ENCODE results near the gene OR10X1. TPM values are rescaled to one million over a fixed set of nuclear protein-coding genes. Genes with fewer than 3 reads are reported as not detected.

Gene OR10X1
- total and polyA plus RNA-seq, 4 donors = not detected

DNA sequence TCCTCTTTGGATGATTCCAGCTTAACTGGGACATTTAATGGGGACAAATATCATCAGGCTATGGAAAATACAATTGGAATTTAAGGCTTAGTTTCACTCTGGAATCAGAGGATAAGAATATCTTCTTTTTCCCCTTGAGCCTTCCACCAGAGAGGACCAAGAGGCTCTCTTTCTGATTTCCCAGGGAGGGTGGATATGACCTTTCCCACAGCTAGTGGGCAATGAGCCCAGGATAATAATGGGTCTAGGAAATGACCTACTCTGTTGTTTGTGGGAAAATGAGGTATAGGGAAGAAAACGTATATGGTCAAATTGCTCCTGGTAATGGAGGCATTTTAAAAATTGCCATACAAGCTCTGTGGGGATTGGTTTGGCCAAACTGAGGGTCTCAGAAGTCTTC is 27.4 kb downstream of the OR10X1 start:
- Histone ChIP-seq H3K27ac (ENCODE audit: low read depth in 1 of 2, low read length in 2 of 2) (no peak overlapping the region), H3K4me1 (ENCODE audit: control insufficient read depth in 4 of 4, insufficient read depth in 4 of 4, low read length in 3 of 4) (no peaks in the 10 kb centered on the region), H3K27me3 (ENCODE audit: control insufficient read depth in 4 of 4, insufficient read depth in 4 of 4, low read length in 3 of 4) (peaks cover 0 to 2% (median under 1%) of the 10 kb centered on the region in 4 donors), H3K36me3 (ENCODE audit: control insufficient read depth in 4 of 4, insufficient read depth in 3 of 4, low read depth in 1 of 4, low read length in 3 of 4) (no peaks in the 10 kb centered on the region), H3K9ac (ENCODE audit: low read depth in 1 of 2, low read length in 2 of 2) (no peak overlapping the region), H3K9me3 (ENCODE audit: control insufficient read depth in 4 of 4, low read length in 3 of 4) (no peaks in the 10 kb centered on the region), H3K4me3 (ENCODE audit: low read depth in 1 of 3, low read length in 3 of 3) (no peak overlapping the region)
- no peak for DNase-seq (ENCODE audit: low spot score)
- 67% methylated on average over 1 of the region's 1 CpG for WGBS
- no peak for TF ChIP-seq JUND (IDR thresholded peaks at IDR 0.05)
- no peak for TF ChIP-seq SP1 (IDR thresholded peaks at IDR 0.05)
- no peak for TF ChIP-seq NR2F2 (IDR thresholded peaks at IDR 0.05)
- TF ChIP-seq GABPA (IDR thresholded peaks at IDR 0.05 in 1 of 2, conservative IDR thresholded peaks at IDR 0.05 in 1 of 2) = no peak
- TF ChIP-seq, protein P1, sequence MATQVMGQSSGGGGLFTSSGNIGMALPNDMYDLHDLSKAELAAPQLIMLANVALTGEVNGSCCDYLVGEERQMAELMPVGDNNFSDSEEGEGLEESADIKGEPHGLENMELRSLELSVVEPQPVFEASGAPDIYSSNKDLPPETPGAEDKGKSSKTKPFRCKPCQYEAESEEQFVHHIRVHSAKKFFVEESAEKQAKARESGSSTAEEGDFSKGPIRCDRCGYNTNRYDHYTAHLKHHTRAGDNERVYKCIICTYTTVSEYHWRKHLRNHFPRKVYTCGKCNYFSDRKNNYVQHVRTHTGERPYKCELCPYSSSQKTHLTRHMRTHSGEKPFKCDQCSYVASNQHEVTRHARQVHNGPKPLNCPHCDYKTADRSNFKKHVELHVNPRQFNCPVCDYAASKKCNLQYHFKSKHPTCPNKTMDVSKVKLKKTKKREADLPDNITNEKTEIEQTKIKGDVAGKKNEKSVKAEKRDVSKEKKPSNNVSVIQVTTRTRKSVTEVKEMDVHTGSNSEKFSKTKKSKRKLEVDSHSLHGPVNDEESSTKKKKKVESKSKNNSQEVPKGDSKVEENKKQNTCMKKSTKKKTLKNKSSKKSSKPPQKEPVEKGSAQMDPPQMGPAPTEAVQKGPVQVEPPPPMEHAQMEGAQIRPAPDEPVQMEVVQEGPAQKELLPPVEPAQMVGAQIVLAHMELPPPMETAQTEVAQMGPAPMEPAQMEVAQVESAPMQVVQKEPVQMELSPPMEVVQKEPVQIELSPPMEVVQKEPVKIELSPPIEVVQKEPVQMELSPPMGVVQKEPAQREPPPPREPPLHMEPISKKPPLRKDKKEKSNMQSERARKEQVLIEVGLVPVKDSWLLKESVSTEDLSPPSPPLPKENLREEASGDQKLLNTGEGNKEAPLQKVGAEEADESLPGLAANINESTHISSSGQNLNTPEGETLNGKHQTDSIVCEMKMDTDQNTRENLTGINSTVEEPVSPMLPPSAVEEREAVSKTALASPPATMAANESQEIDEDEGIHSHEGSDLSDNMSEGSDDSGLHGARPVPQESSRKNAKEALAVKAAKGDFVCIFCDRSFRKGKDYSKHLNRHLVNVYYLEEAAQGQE (IDR thresholded peaks at IDR 0.05) = no peak
- TF ChIP-seq HNF4A (conservative IDR thresholded peaks at IDR 0.05) = no peak
- no peak for TF ChIP-seq HNF4G (IDR thresholded peaks at IDR 0.05)
- no peak for TF ChIP-seq EGR1 (IDR thresholded peaks at IDR 0.05; ENCODE audit: low read depth in 2 of 2)
- no peak for TF ChIP-seq FOXA1 (IDR thresholded peaks at IDR 0.05)
- TF ChIP-seq, protein P2, sequence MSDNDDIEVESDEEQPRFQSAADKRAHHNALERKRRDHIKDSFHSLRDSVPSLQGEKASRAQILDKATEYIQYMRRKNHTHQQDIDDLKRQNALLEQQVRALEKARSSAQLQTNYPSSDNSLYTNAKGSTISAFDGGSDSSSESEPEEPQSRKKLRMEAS (IDR thresholded peaks at IDR 0.05) = no peak

DNA sequence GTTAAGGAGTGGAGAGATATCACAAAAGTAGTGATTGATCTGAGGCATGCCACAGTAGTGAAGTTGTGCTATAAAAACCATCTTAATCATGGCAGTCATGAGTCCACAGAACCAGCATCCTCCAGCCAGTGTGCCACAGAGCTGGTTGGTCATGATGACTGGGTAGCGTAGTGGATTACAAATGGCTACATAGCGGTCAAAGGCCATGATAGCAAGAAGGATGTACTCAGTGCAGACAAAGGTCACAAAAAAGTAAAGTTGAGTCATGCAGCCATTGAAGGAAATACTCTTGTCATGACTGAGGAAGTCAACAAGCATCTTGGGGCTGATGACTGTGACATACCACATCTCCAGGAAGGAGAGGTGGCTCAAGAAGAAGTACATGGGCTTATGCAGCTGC is 32.2 kb downstream of the OR10X1 start:
- Histone ChIP-seq H3K27me3 (ENCODE audit: control insufficient read depth in 4 of 4, insufficient read depth in 4 of 4, low read length in 3 of 4) (no peaks in the 10 kb centered on the region), H3K9me3 (ENCODE audit: control insufficient read depth in 4 of 4, low read length in 3 of 4) (no peaks in the 10 kb centered on the region), H3K4me1 (ENCODE audit: control insufficient read depth in 4 of 4, insufficient read depth in 4 of 4, low read length in 3 of 4) (no peaks in the 10 kb centered on the region), H3K4me3 (ENCODE audit: low read depth in 1 of 3, low read length in 3 of 3) (no peak overlapping the region), H3K9ac (ENCODE audit: low read depth in 1 of 2, low read length in 2 of 2) (no peak overlapping the region), H3K27ac (ENCODE audit: low read depth in 1 of 2, low read length in 2 of 2) (no peak overlapping the region), H3K36me3 (ENCODE audit: control insufficient read depth in 4 of 4, insufficient read depth in 3 of 4, low read depth in 1 of 4, low read length in 3 of 4) (no peaks in the 10 kb centered on the region)
- TF ChIP-seq, protein P3, sequence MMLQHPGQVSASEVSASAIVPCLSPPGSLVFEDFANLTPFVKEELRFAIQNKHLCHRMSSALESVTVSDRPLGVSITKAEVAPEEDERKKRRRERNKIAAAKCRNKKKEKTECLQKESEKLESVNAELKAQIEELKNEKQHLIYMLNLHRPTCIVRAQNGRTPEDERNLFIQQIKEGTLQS (IDR thresholded peaks at IDR 0.05) = no peak
- no peak for TF ChIP-seq HNF4A (conservative IDR thresholded peaks at IDR 0.05)
- TF ChIP-seq, protein P1 (IDR thresholded peaks at IDR 0.05) = no peak
- TF ChIP-seq HNF4G (IDR thresholded peaks at IDR 0.05) = no peak
- DNase-seq (ENCODE audit: low spot score) = no peak
- WGBS = 93% methylated on average over 2 of the region's 2 CpGs
